ENCODE measurements around the gene SORCS1. TPM values are rescaled to one million over a fixed set of nuclear protein-coding genes. Genes with fewer than 3 reads are reported as not detected.

The SORCS1 gene
- total RNA-seq, 4 donors from 2014 or later, result 0.40 to 5.1 (median 2.5) TPM

GRCh38 chr10:107072028-107072427, 92.5 kb downstream of the SORCS1 start:
- no peak for TF ChIP-seq POLR2AphosphoS5 (IDR thresholded peaks at IDR 0.05)
- no peak for TF ChIP-seq EP300 (IDR thresholded peaks at IDR 0.05; ENCODE audit: low read depth)
- TF ChIP-seq POLR2A (IDR thresholded peaks at IDR 0.05), result no peak
- TF ChIP-seq CTCF (IDR thresholded peaks at IDR 0.05), result no peak
- H3K4me1 ChIP-seq, result no peaks in the 10 kb centered on the region
- WGBS, 2 donors (ENCODE audit: low coverage in 1 of 2), result 81 to 89% methylated on average over 2 to 3 of the region's 3 CpGs
- DNase-seq, result no peak
- no peaks in the 10 kb centered on the region for H3K36me3 ChIP-seq
- intact Hi-C loops (cut with DNase I; ENCODE audit: low total_unique reads) (no loop called here), in situ Hi-C loops (cut with MboI; ENCODE audit: low pct_ligation_motif_present in 1 of 4, low pct_unique_long_range_greater_than_20kb in 1 of 4, low sequenced_read_pairs in 3 of 4) (no loop called here)
- H3K27me3 ChIP-seq, result no peaks in the 10 kb centered on the region
- H3K4me3 ChIP-seq, result no peak overlapping the region
- no peak overlapping the region for H3K27ac ChIP-seq
- H3K9me3 ChIP-seq, result no peaks in the 10 kb centered on the region

- H3K36me3 ChIP-seq, result no peaks in the 10 kb centered on the region
- no peaks in the 10 kb centered on the region for H3K27me3 ChIP-seq
- H3K4me3 ChIP-seq, result no peak overlapping the region
- TF ChIP-seq POLR2A (IDR thresholded peaks at IDR 0.05) (no peak), POLR2AphosphoS5 (IDR thresholded peaks at IDR 0.05) (no peak), EP300 (IDR thresholded peaks at IDR 0.05; ENCODE audit: low read depth) (no peak), CTCF (IDR thresholded peaks at IDR 0.05) (no peak)
- no peak for DNase-seq
- in situ Hi-C loops (cut with MboI; ENCODE audit: low pct_ligation_motif_present in 1 of 4, low pct_unique_long_range_greater_than_20kb in 1 of 4, low sequenced_read_pairs in 3 of 4) (no loop called here), intact Hi-C loops (cut with DNase I; ENCODE audit: low total_unique reads) (no loop called here)
- WGBS, 2 donors (ENCODE audit: low coverage in 1 of 2), result 75 to 80% methylated on average over 1 to 4 of the region's 4 CpGs
- H3K27ac ChIP-seq, result no peak overlapping the region
- no peaks in the 10 kb centered on the region for H3K9me3 ChIP-seq
- H3K4me1 ChIP-seq, result no peaks in the 10 kb centered on the region
These were observed 93.2 kb downstream of the SORCS1 start for GRCh38 chr10:107071301-107071700.

GRCh38 chr10:107067843-107068242, 96.7 kb downstream of the SORCS1 start:
- no peak for TF ChIP-seq POLR2AphosphoS5 (IDR thresholded peaks at IDR 0.05)
- no peak for TF ChIP-seq EP300 (IDR thresholded peaks at IDR 0.05; ENCODE audit: low read depth)
- no peak for TF ChIP-seq POLR2A (IDR thresholded peaks at IDR 0.05)
- no peak for TF ChIP-seq CTCF (IDR thresholded peaks at IDR 0.05)
- H3K27me3 ChIP-seq, result no peaks in the 10 kb centered on the region
- DNase-seq, result no peak
- intact Hi-C loops (cut with DNase I; ENCODE audit: low total_unique reads), result no loop called here
- no peak overlapping the region for H3K4me3 ChIP-seq
- H3K9me3 ChIP-seq, result no peaks in the 10 kb centered on the region
- no peaks in the 10 kb centered on the region for H3K36me3 ChIP-seq
- H3K4me1 ChIP-seq, result no peaks in the 10 kb centered on the region
- 47 to 49% methylated on average over 4 of the region's 4 CpGs for WGBS, 2 donors (ENCODE audit: low coverage in 1 of 2)
- no peak overlapping the region for H3K27ac ChIP-seq
- in situ Hi-C loops (cut with MboI; ENCODE audit: low pct_ligation_motif_present in 1 of 4, low pct_unique_long_range_greater_than_20kb in 1 of 4, low sequenced_read_pairs in 3 of 4), result no loop called here

DNA sequence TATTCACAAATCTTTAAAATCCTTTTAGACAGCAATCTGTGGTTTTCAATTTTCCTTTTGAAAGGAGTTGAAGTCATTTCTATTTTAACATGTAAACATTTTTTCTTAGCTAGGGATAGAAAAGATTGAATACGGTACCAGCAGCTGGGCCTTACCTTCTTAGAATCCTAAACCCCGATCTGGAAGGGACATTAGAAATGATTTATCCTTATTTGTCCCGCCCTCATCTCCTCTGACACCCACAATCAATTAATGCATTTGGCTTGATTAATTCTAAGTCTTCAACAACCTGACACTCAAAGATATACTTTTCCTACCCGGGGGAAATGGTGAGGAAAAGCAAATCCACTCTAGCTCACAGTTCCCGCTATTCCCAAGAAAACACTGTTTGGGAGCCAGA, 100.4 kb downstream of the SORCS1 start:
- H3K36me3 ChIP-seq, result no peaks in the 10 kb centered on the region
- DNase-seq, result no peak
- H3K27me3 ChIP-seq, result no peaks in the 10 kb centered on the region
- no peaks in the 10 kb centered on the region for H3K4me1 ChIP-seq
- 77 to 84% methylated on average over 5 of the region's 5 CpGs for WGBS, 2 donors (ENCODE audit: low coverage in 1 of 2)
- no peak overlapping the region for H3K4me3 ChIP-seq
- no peaks in the 10 kb centered on the region for H3K9me3 ChIP-seq
- no peak for TF ChIP-seq CTCF (IDR thresholded peaks at IDR 0.05)
- no peak for TF ChIP-seq POLR2A (IDR thresholded peaks at IDR 0.05)
- TF ChIP-seq EP300 (IDR thresholded peaks at IDR 0.05; ENCODE audit: low read depth), result no peak
- no peak for TF ChIP-seq POLR2AphosphoS5 (IDR thresholded peaks at IDR 0.05)
- in situ Hi-C loops (cut with MboI; ENCODE audit: low pct_ligation_motif_present in 1 of 4, low pct_unique_long_range_greater_than_20kb in 1 of 4, low sequenced_read_pairs in 3 of 4), result no loop called here
- H3K27ac ChIP-seq, result no peak overlapping the region
- intact Hi-C loops (cut with DNase I; ENCODE audit: low total_unique reads), result no loop called here
